NCI-H187 (cell line): ENCODE results near the gene CD59.
"Not testable (repeated sequence)": the region's sequence is repeated elsewhere in the genome, so short reads cannot be mapped to it uniquely, and the experiment has no call there.

ENCODE experiments used
- DNase-seq, 2 experiments: peaks; one replicate each; lab custom pipeline; 2025; lab: John Stamatoyannopoulos, UW

Gene CD59

GRCh38 chr11:33692541-33692940, 43.7 kb downstream of the CD59 start:
- DNase-seq: no peak

- no peak for DNase-seq
Measured at GRCh38 chr11:33692013-33692504, 44.2 kb downstream of the CD59 start.

GRCh38 chr11:33691066-33691864, 45.0 kb downstream of the CD59 start:
- DNase-seq: no peak

GRCh38 chr11:33690290-33691065, 45.7 kb downstream of the CD59 start:
- DNase-seq: no peak

- DNase-seq: no peak
Measured at GRCh38 chr11:33689501-33689900, 46.7 kb downstream of the CD59 start.

GRCh38 chr11:33689085-33689484, 47.1 kb downstream of the CD59 start:
- no peak for DNase-seq

- DNase-seq: peak in 1 of 2 experiments; percentile 47
Measured at GRCh38 chr11:33687733-33688479, 48.3 kb downstream of the CD59 start.

DNA sequence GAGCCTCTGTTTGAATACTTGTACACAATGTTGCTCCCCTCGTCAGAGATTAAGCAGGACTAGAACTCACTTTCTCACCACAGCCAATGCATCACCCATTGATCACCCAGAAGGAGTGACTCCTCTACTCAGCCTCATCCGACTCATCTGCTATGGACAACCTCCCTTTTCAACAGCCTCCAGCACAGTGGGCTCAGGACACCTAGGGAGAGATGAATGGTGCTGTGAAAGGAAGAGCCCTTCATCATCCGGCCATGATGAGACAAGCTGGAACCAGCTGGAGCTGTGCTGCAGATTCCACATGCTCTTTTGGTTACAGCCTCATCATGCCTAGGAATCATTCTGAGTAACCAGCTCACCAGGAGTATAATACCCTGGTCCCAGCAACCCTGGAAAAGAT, 51.1 kb downstream of the CD59 start:
- no peak for DNase-seq

DNA sequence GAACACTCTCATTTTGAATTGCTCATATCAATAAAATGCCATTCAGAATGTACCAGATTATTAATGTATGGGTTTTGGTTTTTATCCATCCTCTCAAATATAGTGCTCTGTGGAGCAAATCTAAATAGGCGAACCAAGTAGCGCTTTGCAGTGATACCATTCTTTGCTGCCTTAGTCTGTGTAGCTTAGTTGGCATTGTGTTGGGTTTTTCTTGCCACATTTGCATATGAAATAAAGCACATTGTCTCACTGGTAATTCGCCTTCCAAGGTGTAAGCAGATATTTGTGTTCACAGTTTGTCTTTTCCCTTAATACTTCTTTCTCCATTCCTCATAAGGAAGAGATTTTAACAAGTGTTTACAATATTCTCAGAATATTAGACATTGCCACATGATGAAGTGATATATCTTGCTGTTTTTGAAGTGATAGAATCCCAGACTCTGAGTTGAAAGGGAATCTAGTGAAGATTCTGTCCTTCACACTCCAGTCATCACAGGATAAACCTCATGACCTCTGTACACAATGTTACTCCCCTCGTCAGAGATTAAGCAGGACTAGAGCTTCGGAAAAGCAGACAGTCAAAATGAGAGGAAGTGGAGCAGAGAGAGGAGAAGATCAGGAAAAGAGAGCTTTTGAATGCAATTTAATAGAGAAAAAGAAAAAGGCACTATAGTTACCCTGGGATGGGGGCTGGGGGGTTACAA, 52.1 kb downstream of the CD59 start:
- DNase-seq: no peak

DNA sequence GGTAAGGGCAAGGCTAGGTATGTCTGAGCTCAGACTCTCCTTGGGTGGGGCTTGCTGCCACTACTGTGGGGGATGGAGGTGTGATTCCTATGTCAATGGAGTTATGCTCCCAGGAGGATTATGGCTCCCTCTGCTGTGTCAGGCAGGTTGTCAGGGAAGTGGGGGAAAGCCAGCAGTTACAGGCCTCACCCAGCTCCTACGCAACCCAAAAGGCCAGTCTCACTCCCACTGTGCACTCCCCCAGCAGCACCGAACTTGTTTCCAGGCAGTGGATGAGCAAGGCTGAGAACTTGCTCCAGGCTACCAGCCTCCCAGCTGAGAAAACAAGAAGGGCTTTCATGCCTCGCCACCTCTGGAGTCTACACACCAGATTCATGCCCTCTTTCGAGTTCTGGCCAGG, 53.8 kb downstream of the CD59 start:
- DNase-seq: no peak

- no peak for DNase-seq
Measured at GRCh38 chr11:33682019-33682418, 54.2 kb downstream of the CD59 start.

DNA sequence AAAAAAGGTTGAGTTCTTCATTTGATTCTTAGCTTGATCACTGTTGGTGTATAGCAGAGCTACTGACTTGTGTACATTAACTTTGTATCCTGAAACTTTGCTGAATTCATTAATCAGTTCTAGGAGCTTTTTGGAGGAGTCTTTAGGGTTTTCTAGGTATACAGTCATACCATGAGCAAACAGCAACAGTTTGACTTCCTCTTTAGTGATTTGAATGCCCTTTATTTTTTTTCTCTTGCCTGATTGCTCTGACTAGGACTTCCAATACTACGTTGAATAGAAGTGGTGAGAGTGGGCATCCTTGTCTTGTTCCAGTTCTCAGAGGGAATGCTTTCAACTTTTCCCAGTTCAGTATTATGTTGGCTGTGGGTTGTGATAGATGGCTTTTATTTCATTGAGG, 57.6 kb downstream of the CD59 start:
- not testable (repeated sequence) for DNase-seq

GRCh38 chr11:33674035-33674814, 62.0 kb downstream of the CD59 start:
- no peak for DNase-seq

DNA sequence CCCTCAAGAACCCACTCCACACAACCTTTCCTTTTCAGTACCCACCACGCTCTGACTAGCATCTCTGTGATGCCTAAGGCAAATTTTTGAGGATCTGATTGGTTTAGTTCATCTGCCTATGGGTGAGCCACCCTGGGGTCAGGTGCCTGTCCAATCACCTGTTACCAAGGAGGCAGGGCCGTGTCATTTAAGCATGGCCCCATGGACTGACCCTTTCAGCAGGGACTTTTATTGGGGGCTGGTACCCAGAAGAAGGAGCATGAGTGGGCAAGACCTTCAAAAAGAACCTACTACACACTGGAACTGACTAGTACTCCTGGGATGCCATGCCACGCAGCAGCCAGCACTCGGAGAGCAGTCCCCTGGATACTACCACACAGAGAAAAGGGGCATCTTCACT, 64.0 kb downstream of the CD59 start:
- DNase-seq: no peak

- no peak for DNase-seq
Measured at GRCh38 chr11:33670250-33671011, 65.8 kb downstream of the CD59 start.

DNA sequence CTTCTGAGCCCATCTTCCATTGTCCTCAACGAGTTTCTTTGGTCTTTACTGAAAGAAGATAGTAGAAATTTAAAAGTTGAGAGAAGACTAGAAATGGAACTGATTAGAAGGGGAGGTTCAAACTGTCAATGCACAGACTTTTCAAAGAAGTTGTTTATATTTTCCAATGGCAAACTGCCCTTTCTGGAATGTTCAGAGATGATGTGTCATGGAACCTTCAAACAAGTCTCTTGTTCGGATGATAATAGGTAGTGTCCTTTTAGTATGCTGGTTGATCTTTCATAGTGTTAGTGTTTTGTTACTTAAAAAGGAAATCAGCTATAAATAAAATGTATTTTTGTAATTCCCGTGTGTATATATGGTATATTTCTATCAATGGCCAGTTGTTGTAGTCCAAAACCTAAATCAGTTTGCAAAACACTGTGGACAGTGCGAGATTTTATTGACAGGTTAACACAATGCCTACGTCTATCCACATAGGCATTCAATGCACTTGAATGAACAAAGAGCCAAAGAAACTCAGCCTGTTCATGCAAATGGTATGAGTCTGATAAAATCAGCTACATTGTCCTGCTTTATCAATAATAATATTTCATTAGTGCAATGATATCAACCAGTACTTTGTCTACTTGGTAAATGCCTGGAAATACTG, 66.5 kb downstream of the CD59 start:
- no peak for DNase-seq

DNA sequence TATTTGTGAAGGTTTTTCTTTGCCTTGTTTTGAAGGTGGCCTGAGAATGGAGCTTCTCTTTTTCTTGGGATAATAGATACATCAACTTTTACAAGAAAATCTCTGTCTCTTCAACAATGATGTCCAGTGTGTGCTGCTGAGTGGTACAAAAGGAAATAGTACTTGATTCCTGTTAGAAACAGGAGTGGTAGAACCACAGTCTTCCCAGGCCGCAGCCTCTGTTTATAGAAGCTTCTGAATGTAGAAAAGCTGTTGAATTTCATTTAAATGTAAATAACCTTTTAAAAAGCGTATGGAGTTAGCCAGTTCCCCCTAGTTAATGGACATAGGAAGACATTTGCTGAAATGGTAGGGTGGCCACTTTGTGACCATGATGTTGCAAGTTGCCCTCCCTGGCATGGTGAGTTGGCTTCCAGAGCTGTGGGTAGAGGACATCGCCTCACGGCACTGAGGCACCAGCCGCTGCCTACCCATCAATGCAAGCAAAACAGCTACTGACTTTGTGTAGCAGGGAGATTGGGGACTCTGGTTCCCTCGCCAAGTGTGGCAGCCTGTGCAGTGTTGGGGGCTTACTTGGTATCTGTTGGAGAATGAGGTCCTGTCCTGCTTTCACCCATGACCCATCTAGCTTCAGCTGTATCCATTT, 67.1 kb downstream of the CD59 start:
- no peak for DNase-seq

DNA sequence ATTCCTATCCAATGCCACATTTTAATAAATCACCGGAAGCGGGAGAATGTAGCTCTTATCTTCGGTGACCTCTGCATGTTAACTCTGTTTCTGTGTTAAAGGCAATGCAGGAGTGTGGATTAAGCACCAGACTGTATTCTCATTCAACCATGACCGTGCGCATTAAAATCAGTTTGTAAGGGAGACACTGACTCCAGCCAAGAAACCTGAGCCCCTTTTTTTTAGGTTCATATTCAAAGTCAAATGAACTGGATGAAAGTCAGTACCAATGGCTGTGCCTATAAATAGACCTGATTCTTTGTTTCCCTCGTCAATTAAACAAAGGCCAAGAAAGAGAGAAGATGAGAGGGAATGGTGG, 67.8 kb downstream of the CD59 start:
- DNase-seq: peak; percentile 74 to 85

GRCh38 chr11:33667819-33668467, 68.3 kb downstream of the CD59 start:
- DNase-seq: no peak
